ENCODE data around the gene RAB7B.
A peak's percentile ranks its signal among the peaks of the same experiment; 100 is the strongest.

The RAB7B gene

DNA sequence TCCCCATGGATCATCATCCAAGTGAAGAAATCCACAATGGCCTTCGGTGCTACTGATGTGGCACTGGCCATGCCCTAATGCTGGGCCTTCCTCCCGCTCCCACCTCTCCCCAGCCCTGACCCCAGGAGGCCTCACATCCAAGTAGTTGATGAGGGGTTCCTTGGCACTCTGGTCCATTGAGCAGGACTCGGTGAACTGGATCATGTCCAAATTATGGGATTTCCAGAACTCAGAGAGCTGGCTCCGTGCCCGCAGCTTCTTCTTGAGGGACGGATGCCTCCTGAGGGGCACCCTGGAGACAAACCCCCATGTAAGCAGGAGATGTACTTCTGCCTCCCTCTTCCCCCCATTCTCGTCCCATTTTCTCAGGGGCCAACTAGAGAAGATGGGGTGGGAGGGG is 19.6 kb upstream of the RAB7B start:
- no peak for DNase-seq (ENCODE audit: low read depth in 2 of 2, low spot score in 1 of 2)

DNA sequence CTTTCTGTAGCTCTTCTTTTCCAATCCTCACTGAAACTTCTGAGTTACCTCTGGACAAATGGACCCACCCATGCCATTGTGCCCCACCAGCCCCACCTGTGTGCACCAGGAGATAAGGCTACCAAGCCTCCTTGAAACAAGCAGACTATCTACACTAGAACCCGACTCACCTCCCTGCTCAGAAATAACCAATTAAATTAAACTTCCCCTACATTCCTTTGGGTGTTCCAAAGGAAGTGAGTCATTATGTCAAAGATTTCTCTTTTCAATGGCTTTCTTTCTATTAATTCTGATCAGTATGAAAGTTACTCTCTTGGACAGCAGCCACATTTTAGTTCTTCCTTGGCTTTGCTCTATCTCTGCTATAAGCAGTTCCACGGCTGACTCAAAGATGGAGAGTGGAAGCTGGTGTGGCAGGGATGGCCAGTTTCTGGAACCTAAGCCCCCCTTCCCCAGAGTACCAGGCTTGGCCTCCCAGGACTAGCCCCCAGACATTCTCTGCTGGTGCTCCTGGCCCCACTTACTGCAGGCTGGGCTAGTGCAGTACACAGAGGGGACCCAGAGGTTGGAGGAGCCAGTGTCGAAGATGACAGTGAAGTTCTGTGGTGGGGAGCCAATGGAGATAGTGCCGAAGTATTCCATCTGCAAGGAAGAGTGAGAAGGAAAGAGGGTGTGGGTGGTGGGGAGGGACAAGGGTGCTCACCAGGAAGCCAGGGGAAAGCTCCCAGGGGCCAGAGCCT is 18.6 kb upstream of the RAB7B start:
- no peak for DNase-seq (ENCODE audit: low read depth in 2 of 2, low spot score in 1 of 2)

DNA sequence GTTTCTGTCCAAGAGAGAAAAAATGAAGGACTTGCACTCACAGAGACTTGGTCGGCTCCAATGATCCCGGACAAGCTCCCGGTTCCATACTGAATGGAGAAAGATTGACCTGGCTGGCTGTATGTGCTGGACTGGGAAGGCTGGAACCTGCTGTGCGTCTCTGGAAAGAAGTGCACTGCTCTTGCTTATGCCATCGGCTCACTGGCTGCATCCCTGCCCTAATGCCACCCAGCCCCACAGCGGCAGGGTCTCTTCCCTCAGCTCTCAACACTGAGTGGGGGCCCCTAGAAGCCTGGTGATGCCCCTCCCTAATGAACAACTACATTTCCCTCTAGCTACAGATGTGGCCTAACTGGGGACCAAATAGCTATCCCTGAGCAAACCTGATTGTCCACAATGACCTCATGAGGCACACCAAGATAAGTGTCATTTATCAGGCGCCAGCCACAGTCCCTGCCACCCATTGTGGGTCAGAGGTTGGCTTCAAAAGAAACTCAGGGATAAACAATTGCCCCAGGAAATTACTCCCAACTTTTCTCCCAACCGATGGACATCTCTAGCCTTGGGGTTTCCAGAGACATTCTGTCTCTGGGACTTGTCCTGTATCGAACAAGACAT is 17.9 kb upstream of the RAB7B start:
- no peak for DNase-seq (ENCODE audit: low read depth in 2 of 2, low spot score in 1 of 2)

DNA sequence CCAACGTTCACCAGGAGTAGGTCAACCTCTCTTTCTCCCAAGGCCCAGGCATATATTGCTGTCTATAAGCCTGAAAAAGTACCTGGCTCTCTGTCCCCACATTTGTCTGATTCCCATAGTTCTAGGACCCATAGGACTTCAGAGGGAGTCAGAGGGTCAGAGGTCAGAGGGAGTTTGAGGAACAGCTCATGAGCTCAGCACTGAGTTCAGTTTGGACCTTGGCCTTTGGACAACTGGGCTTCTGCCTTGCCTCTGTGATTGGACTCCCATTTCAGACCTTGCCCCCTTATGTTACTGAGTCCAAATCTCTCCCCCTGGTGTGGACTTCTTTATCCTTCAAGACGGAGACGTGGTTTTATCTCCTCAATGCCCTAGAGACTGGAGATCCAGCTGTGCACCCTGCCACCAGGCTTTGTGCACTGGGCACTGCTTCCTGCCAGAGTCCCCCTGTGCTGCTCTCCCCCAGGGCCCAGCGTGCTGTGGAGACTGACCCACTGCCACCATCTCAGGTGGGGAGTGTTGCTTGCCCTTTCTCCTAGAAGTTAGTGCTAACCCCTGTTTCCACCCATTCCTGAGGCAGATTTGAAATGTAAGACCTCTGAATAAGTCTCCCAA is 17.3 kb upstream of the RAB7B start:
- DNase-seq (ENCODE audit: low read depth in 2 of 2, low spot score in 1 of 2) = no peak

DNA sequence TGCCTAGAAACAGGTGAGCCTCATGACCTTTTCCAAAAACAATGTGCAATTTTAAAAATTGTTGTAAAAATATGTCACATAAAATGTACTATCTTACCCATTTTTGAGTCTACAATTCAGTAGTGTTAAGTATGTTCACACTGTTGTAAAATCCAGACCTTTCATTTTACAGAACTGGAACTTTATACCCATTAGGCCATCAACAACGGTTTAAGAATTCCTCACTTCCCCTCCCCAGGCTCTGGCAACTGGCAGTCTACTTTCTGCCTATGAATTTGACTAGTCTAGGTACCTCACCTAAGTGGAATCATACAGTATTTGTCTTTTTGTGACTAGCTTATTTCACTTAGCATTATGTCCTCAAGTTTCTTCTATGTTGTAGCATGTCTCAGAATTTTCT is 11.9 kb upstream of the RAB7B start:
- DNase-seq (ENCODE audit: low read depth in 2 of 2, low spot score in 1 of 2) = no peak

DNA sequence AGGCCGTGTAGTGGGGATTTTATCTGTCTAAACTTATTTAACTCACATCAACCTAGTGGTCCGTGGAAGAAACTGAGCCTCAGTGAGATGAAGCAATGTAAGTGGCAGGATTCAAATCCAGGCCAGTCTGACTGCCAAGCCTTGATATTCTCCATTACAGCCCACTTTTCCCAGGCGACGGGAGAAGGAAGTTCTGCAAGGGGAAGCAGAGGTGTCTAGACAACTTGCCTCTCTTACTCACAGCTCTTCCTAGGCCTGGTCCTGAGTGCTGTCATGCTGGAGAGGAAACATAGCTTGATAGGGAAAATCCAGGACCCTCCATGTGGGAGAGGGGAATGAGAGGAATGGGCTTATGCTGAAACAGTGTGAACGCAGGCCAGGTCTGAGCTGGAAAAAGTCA is 11.4 kb upstream of the RAB7B start:
- no peak for DNase-seq (ENCODE audit: low read depth in 2 of 2, low spot score in 1 of 2)

DNA sequence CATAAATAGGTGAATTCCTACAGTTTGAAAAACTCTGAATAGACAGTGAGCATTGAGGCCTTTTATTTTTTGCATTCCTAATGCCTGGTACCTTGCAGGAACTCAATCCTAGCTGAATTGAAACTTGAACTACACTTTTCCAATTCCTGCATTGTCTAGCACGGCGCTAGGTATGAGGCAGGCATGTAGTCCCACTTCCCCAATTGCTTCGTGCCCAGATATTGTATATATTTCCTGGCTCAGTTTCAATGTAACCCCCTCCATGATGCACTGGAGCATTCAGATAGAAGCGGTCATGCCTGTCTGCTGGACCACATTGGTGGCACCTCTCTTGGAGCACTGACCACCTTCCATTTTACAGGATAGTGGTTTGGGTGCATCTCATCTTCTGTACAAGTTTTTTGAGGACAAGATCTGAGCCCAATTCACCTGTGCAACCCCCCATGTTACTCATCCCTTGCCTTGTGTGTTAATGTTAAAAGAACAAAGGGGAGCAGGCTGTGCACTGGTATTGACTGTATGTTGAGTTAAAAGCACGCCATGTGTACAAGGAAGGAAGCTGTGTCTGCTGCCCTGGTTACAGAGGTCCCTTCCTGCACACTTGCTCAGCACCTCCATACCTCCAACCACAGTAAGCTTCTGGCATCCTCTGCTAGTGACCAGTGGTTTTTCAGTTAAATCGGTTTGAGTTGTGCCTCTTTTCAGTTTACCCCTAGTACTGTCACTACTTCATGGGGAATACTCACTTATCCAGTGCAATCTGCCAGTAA is 10.0 kb upstream of the RAB7B start:
- no peak for DNase-seq (ENCODE audit: low read depth in 2 of 2, low spot score in 1 of 2)

DNA sequence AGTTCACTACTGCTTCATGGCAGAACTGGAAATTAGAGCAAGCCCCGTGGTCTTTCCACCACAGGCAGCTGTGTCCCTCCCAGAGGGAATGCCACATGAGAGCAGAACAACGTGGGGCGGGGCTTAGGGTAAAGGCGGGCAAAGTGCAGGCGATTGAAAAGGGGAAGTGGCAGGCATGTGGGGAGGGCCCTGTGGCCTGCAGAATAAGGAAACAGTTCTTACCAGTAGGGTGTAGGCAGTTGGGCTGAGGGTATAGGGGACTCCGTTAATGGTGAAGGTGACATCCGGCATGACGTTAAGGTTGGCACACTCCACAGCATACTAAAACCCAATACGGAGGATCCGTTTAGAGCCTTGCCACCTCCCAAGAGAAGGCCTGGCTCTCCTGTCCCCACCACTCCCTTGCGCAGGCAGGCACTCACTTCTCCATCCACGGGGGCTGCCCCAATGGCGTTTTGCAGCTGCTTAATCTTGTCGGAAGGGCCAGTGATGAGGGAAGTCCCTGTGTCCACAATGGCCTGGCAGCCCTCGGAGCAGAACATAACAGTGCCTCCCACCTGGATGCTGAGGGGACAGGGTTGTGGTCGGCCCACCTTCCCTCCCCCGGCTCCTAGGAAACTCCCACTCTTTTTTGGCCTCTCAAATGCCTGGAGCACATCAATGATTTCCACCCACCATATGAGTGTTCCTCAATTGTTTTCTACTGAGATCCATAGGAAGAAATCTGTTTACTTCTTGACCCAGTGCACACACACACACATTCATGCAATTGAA is 9.1 kb upstream of the RAB7B start:
- peak in 1 of 2 donors; percentile 26 for DNase-seq (ENCODE audit: low read depth in 2 of 2, low spot score in 1 of 2)

DNA sequence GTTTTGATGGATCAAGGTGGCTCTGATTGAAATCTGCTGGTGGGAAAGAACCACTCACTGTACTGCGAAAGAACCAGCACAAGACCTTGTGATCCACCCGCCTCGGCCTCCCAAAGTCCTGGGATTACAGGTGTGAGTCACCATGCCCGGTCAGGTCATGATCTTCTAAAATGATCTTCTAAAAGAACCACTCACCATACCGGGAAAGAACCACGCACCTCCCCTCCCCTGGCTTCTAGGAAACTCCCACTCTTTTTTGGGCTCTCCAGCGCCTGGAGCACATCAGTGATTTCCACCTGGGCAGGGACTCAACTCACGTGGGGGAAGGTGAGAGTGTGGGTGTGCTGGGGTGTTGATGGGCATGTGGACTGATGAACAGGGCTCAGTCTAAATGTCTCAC is 7.9 kb upstream of the RAB7B start:
- no peak for DNase-seq (ENCODE audit: low read depth in 2 of 2, low spot score in 1 of 2)

DNA sequence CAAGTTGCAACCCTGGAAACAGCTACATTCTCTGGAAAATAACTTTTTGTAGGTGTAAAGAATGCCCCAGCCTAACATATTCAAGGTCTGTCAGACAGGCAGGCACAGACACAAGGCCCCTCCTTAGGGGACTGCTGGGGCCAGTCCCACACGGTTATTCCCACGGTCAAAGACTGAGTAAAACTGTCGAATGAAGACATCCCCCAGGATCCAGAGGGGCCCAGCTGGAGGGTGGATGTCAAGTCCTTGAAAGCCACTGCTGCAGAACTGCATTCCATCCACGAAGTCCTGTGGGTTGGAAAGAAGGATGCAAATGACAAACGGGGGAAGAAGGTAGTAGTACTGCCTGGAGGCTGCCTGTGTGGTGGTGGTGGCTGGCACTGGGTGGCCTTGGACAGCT is 6.9 kb upstream of the RAB7B start:
- DNase-seq (ENCODE audit: low read depth in 2 of 2, low spot score in 1 of 2) = no peak

DNA sequence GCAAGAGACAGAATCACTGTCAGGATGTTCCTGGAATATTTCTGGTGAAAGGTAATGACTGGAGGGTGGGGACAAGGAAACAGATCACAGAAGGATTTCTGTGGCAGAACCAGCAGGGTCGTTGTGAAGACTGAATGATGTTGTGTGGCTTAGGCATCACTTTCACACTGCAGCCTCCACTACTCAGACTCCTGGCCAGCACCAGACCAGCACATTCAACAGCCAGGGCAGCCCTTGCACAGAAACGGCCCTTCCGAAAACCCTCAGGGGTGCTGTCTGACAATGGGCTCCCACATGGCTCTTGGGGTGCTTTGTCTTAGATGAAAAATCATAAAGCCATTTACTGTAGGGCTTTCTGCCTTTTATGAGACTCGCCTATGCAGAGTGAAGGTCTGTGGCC is 3.8 kb upstream of the RAB7B start:
- no peak for DNase-seq (ENCODE audit: low read depth in 2 of 2, low spot score in 1 of 2)

DNA sequence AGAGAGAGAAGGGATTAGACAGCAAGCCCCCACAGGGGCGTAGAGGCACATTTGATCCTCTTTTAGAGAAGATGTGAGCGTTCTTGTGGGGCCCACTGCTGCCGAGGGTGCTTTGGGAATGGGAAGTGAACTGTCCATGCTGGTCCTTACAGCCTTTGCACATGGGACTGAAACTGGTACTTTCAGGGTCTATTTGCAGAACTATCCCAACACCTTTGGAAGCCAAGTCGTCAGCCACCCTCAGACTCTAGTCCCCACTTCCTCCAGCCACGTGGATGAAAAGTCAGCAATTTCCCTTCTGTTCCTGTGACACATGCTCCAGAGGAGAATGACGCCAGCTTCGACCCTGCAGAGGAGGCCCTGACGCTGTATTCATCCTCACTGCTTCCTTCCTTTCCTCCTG is 2.6 kb upstream of the RAB7B start:
- no peak for DNase-seq (ENCODE audit: low read depth in 2 of 2, low spot score in 1 of 2)

DNA sequence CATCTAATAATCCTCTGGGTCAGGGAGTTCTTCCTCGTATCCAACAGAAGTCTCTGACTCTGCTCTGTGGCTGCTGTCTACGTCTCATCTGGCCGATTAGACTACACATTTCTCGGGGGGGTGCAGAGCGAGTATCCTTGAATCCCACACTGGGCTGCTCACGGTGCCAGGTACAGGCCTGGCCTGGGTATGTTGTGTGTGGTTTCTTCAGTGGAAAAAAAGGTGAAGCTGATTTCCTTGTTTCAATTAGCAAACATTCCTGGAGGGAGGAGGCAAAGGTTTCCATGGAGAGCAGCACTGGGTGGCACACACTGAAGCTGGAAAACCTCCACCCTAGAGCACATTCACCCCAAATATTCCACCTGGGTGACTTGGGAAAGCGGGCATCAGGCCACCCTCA is 2.0 kb upstream of the RAB7B start:
- no peak for DNase-seq (ENCODE audit: low read depth in 2 of 2, low spot score in 1 of 2)

DNA sequence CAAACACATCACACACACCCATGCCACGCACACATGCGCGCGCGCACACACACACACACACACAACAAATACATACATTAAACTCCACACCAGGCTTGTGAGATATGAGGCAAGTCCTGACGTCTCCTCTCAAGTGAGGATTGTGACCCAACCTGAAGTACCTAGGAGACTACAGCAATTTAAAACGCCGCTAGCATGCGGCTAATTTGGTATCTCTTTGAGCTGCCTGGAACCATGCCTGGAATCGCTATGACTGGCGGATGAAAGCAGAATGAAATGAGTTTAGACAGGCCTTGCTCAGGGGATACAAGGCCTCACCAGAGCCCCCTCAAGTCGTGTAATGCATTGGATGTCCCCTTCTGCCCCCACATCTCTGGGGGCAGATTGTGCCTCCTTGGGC is 1.6 kb upstream of the RAB7B start:
- DNase-seq (ENCODE audit: low read depth in 2 of 2, low spot score in 1 of 2) = no peak

DNA sequence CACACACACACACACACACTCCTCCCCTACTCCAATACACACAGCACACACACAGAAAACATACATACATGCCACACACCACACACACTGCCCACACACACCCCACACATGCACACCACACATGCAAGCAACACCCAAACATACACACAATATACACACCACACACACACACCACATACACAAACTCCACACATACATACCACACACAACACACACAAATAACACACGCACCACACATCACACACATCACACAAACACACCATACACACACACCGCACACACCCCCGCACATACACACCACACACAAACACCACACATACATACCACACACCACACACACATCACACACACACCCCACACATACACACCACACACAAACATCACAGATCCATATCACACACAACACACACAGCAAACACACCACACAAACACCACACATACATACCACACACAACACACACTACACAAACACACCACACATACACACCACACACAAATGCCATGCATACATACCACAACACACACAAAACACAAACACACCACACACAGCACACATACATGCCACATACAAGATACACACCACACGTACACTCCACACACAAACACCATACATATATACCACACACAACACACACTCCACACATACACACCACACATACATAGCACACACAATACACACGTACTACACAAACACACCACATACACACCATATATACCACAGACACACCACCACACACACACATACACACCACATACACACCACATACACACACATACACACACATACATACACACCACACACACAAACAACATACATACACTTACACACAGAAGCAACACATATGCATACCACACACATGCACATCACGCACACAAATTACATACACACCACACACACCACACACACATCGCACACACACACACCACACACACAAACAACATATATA is 932 bp upstream of the RAB7B start:
- no peak for DNase-seq (ENCODE audit: low read depth in 2 of 2, low spot score in 1 of 2)

DNA sequence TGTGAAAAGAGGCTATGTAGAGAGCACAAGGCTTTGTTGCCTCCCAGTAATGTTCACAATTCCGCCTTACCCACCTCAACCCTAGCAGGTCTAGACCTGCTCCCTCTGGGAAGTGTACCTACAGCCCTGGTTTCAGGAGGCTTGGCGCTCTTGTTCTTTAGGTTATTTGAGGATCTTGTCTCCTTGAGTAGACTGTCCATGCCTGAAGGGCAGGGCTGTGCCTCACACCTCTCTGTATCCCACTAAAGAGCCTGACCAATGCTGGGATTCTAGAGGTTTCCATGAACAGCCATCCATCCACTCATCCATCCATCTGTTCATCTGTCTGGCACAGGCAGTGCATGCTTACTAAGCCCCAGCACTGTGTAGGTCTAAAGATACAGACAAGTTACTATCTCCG is 1.0 kb downstream of the RAB7B start:
- DNase-seq (ENCODE audit: low read depth in 2 of 2, low spot score in 1 of 2) = no peak

DNA sequence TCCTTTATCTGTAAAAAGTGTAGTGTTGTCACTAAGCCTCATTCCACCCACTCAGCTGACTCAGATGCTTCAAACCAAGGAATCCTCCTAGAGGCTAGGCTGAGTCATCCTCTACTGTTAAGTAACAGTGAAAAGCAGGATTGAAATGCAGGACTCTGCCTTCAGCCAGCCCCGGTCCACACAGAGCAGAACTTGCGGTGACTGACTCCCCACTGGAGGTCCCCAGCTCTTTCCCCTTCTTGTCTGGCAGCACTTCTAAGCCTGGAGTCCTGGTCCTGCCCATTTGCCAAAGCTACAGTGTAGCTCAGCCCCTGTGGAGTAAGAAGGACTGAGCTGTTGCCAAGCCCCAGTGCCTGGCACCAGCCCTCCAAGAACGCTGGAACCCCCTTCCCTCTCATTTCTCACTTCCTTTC is 1.7 kb downstream of the RAB7B start:
- DNase-seq (ENCODE audit: low read depth in 2 of 2, low spot score in 1 of 2) = no peak

DNA sequence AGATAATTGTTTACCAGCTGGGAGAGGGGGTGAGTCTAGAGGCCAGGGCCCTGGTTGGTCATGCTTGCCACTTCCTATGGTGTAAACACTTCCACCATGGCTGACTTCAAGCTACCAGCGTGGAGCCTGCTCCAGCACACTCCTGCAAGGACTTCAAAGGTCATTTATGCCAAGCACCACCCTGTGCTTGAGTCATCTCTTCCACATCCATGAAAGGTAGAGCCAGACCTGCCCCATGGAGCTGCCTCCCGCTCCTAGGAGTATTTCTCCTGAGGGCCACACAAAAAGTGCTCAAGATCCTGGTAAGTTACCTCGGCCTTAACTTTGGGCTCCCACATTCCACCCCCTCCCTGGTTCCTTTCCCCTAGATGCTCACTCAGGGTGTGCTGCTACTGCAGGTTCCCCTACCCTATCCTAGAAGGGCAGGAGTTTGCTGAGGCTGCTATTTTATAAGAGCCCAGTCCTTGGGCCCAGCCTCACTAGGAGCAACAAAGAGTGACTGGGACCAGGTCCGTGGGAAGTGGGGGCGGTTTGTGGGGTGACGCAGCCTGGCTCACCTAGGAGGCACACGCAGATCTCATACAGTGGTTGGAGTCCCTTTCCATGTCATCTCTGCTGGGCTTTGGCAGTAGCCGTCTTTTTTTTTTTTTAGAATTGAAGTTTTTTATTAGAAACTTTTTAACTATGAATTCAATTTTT is 2.4 kb downstream of the RAB7B start:
- DNase-seq (ENCODE audit: low read depth in 2 of 2, low spot score in 1 of 2) = no peak

DNA sequence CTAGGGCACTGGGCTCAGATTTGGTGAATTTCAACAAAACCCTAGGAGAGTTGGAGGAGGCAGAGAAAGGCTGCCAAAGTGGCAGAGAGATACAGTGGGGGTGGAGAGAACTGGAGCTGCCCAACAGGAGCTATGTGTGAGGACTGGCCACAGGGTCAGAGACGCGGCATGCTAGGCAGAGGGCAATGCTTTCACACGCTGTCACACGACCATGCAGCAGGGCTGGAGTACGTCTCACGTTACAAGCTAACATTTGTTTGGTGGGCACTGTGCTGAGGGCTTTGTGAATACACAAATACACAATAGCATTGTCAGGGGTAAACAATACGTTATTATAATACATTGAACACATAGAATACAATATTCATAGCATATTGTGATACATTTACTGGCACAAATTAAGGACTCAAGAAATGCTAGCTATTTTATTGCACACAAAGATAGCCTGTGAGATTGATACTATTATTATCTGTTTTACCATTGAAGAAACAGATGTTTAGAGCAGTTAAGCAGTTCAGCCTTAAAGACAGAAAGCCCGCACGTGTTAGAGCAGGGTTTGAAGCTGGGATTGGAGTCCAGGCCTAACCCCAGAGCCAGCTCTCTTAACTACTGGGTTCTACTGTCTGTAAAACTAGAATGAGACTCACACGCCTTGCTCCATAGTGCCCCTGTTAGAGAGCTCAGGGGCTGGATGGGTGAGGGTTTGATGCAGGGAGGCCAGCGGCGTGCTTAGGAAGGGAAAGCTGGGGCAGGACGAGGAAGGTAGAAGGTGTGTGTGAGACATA is 4.5 kb downstream of the RAB7B start:
- DNase-seq (ENCODE audit: low read depth in 2 of 2, low spot score in 1 of 2) = no peak
